GM21529 (cell line): ENCODE results near the gene PPA1.
"Not testable (repeated sequence)": the region's sequence is repeated elsewhere in the genome, so short reads cannot be mapped to it uniquely, and the experiment has no call there.

Source experiments
- ATAC-seq: cut with Tn5 transposase; IDR thresholded peaks from one replicate; pipeline ENCODE4 v1.9.1; 2021; ENCODE audit not compliant: unreplicated experiment

The PPA1 gene

DNA sequence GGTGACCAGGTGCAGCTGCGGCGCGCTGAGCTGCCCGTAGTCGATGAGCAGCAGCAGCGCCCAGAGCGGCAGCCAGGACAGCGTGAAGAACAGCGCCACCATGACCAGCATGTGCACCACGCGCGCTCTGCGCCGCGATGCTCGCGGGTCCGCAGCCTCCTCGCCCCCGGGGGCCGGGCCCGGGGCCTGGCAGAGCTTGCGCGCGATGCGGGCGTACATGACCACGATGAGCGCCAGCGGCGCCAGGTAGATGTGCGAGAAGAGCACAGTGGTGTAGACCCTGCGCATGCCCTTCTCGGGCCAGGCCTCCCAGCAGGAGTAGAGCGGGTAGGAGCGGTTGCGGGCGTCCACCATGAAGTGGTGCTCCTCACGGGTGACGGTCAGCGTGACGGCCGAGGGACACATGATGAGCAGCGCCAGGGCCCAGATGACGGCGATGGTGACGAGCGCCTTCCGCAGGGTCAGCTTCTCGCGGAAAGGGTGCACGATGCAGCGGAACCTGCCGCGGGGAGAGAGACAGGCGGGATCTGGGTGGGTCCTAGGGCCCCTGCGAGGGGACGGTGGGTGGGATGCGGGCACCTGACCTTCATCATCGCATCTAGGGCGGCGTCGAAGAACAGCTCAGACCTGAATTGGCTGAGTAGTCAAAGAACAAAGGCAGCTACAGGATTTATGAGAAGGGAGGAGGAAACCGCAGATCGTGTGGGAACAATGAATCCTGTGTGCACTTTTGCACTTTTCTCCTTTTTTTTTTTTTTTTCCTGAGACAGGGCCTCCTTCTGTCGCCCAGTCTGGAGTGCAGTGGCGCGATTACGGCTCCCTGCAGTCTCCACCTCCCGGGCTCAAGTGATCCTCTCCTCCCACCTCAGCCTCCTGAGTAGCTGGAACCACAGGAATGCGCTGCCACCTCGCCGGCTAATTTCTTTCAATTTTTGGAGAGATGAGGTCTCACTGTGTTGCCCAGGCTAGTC is 22.4 kb upstream of the PPA1 start:
- no peak for ATAC-seq

DNA sequence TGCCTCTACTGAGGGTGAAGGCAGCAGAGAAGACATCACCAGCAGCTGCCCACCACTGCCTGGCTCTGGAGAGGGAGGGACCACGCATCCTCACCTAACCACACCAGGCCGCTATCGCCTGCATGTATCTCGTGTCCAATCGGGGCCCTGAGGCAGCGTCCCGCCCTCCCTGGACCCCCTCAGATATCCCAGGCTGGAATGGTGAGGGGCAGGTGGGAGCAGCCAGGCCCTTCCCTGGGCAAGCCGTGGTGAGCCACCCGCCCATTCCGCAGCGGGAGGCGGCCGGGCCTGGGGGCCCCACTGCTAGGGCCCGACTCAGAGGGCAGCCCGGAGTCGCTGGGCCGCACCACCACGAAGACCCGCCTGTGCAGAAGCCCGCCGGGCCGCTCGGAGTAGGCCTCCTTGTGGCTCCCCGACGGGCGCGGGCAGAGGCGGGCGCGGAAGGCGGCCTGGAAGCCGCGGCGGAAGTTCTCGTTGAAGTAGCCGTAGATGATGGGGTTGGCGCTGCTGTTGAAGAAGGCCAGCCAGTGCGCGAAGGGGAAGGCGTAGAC is 21.6 kb upstream of the PPA1 start:
- no peak for ATAC-seq

DNA sequence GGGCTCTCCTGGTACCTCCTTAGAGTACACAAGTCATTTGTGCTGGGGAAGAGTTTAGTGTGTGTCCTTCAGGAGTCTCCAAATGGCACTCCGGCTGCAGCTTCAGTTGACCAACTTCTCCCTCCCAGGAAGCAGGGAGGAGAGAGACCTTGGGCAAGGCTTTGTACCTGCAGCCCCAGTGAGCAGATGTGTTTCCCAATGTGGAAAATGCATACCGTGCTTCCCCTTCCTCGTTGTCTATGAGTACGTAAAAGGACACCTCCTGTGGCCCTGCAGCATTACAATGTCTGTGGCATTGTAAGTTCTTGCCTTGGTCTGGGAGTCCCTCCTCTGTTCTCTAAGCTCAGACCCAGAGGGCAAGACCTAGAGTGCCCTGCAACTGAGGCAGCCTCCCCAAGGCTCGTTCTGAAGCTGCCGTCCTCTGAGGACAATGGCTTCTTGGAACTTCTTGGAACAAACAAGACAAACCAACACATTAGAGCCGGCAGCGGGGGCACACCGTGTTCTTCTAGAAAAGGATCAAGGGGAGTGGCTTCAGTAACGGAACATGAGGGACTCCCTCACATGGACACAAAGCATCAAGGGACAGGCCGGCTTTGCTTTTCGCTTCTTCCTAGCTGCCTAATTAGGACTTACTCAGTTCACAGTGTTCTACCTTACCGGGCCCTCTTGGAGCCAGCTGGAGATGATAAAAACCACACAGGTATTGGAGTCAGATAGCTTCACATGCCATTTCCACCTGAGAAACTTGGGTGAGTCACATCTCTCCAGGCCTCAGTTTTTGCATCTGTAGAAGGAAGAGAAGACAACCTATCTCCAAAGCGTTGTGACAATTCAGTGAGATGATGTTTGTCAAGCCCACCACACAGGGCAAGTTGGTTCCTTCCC is 20.9 kb upstream of the PPA1 start:
- ATAC-seq = no peak

DNA sequence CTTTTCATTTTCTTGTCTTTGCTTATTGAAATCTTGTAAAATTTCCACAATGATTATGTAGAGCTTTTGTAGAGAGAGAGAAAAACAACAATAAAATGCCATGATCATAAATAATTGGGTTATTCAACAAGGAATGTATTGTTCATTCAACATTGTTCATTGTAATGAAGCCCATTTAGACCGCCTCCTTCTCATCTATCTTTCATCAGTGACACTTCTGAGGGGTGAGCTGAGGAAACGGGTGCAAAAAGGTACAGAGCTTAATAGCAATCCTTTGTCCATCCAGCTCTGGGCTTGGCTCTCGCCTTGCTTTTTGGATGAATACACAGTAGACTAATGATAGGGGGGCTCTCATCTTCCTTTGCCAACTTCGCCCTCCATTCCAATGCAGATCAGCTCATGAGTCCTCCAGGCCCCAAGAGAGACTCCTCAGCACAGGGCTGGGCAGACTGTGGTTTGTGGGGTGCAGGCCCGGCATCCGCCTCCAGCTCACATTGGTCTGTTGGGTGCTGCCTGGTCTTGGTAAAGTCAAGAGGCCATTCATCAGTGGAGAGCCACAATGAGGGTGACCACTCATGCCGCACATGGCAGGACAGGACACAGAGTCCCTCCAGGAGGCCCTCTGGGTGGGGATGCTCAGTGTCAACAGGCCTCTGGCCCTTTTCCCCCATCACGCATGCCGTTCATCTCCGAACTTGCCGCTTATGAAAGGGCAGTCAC is 17.9 kb upstream of the PPA1 start:
- no peak for ATAC-seq

DNA sequence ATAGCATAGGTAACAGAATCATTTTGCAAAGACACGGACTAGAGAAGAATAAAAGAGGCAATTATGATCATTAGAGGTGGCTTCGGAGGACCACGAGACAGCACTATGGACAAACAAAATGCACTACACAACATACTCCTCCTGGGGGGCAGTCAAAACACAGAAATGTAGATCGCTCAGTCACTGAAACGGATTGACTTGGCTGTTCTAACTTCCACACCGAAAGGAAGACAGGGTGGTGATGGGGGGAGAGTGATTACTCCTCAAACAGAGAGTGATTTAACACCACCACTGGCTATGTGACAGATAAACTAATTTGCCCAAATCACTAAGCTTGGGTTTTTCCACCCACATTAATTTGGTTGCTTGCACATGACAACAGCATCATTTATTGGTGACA is 14.1 kb upstream of the PPA1 start:
- ATAC-seq = no peak

DNA sequence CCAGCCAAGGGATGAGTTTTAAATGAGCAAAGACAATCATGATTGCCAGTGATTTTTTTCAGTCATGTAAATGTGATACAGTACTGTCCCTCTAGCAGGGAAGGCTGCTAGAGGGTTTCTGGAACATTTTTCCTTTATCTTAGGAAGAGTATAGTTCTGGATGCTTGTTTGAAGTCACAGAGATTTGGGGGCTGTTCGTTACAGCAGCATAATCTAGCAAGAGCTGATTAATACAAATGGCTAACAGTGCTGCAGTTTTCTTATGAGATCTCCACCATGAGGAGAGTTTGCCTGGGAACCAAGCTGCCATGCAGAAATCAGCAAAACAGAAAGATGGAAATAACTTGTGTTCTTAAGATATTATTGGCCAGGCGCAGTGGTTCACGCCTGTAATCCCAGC is 7.9 kb upstream of the PPA1 start:
- ATAC-seq = no peak

DNA sequence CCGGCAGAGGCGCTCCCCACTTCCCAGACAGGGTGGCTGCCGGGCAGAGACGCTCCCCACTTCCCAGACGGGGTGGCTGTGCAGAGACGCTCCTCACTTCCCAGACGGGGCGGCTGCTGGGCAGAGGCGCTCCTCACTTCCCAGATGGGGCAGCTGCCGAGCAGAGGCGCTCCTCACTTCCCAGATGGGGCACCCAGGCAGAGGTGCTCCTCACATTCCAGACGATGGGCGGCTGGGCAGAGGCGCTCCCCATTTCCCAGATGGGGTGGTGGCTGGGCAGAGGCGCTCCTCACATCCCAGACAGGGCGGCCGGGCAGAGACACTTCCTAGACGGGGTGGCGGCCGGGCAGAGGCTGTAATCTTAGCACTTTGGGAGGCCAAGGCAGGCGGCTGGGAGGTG is 6.8 kb upstream of the PPA1 start:
- not testable (repeated sequence) for ATAC-seq

DNA sequence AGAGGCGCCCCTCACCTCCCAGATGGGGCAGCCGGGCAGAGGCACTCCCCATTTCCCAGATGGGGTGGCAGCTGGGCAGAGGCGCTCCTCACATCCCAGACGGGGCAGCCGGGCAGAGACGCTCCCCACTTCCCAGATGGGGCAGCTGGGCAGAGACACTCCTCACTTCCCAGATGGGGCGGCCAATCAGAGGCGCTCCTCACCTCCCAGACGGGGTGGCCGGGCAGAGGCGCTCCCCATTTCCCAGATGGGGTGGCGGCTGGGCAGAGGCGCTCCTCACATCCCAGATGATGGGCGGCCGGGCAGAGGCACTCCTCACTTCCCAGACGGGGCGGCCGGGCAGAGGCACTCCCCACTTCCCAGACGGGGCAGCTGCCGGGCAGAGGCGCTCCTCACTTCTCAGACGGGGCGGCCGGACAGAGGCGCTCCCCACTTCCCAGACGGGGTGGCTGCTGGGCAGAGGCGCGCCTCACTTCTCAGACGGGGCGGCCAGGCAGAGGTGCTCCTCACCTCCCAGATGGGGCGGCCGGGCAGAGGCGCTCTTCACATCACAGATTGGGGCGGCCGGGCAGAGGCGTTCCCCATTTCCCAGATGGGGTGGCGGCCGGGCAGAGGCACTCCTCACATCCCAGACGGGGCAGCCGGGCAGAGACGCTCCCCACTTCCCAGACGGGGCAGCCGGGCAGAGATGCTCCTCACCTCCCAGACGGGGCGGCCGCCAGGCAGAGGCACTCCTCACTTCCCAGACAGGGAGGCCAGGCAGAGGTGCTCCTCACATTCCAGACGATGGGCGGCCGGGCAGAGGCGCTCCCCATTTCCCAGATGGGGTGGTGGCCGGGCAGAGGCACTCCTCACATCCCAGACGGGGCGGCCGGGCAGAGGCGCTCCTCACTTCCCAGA is 6.1 kb upstream of the PPA1 start:
- not testable (repeated sequence) for ATAC-seq

DNA sequence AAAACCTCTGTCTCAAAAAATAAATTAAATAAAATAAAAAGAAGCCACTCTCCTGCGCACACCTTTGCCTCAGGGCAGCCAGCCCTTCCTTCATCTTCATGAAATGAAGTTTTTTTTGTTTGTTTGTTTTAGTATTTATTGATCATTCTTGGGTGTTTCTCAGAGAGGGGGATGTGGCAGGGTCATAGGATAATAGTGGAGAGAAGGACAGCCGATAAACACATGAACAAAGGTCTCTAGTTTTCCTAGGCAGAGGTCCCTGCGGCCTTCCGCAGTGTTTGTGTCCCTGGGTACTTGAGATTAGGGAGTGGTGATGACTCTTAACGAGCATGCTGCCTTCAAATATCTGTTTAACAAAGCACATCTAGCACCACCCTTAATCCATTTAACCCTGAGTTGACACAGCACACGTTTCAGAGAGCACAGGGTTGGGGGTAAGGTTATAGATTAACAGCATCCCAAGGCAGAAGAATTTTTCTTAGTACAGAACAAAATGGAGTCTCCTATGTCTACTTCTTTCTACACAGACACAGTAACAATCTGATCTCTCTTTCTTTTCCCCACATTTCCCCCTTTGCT is 4.8 kb upstream of the PPA1 start:
- not testable (repeated sequence) for ATAC-seq

DNA sequence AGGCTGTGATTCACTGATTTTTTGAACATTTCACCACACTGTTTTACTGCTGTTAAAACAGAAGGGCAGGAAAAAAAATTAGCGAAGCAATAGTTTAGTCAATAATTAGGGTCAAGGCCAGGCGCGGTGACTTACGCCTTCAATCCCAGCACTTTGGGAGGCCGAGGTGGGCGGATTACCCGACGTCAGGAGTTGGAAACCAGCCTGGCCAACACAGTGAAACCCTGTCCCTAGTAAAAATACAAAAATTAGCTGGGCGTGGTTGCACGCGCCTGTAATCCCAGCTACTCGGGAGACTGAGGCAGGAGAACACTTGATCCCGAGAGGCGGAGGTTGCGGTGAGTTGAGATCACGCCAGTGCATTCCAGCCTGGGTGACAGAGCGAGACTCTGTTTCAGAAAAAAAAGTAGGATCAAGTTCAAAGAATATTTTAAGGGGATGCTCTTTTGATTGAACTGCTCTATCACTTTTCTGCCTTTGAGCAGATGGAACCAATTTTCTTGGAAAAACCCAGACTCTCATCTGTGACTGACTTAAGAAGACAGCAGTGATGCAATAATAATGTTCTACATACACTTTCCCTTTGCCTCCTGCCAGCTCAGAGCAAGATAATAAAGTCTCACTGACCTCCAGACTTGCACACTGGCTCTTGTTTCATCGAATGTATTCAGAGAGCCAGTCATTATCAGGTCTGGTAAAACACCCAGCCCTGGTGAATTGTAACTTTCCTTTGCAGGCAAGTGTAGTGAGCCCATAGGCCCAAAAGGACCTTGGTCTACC is 1.6 kb upstream of the PPA1 start:
- no peak for ATAC-seq

DNA sequence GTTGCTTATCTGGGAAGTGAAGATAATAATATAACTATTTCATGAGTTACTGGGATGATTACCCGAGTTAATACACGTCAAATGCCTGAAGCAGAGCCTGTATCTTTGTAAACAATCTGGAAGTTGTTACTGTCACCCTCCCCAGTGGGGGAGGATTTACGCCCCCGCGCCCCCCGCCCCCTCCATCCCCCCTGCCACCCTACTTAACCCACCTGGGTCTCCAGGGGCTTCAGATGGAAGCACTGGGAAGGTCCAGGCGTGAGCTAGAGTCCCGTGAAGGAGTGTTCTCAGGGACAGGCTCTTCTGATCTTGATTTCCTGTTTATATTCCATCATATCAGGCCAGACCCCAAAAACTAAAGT is 691 bp upstream of the PPA1 start:
- no peak for ATAC-seq

DNA sequence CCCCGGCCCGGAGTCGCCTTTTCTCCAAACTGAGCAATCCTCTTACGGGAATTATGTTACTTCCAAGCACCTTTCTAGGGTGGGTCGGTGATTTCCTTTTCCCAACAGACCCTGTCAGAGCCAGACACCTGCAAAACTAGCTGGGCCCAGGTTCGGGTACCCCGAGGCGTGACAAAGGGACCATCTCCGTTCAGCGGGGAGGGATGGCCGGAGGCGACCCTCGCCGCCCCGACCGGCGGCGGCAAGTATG is 445 bp downstream of the PPA1 start:
- ATAC-seq = no peak

DNA sequence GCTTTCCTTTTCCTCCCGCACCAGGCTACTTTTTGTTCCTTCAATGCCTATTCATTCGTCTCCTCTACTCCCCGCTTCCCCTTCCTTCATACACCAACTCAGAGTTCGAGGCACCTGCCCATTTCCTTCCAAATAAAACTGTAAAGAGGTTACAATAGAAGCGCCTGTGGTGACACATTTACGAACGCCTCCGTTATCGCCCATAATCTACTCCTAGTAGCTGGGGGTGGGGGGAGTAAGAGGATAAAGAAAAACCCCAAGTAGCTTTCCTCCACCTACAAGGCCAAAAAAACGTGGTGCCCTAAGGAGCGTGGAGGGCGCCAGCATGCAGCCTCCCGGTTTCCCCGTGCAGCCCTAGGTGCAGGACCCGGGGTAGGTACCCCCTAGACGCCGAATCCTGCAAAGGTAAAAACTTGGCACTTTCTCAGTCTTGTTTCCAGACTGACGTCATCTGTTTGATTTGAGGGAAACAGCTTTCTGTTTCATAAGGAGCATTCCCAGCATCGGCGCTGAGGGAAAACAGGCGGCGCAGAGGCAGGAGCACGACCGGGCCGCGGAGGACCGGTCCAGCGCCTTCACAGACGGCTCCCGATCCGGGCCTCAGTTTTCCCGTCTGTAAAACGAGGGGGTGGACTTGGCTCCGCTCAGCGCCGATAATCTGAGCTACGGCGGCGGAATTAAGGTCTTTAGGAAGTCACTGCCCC is 922 bp downstream of the PPA1 start:
- ATAC-seq = no peak

DNA sequence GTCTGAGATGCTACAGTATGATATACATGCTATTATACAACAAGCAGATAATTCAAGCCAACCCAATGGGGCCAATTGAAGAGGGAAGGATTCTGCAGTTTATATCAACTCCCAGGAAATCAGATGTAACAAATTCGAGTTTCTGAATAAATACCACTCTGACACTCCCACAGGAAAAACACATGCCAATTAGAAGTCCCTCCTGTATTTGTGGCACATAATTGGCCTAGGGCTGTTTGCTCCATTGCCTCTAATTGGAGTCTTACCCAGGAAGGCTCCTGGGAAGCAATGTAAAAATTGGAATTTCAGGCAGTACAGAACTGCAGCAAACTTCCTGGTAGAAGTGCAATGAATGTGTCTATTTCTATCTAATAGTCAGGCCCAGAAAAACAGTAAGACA is 4.7 kb downstream of the PPA1 start:
- no peak for ATAC-seq

DNA sequence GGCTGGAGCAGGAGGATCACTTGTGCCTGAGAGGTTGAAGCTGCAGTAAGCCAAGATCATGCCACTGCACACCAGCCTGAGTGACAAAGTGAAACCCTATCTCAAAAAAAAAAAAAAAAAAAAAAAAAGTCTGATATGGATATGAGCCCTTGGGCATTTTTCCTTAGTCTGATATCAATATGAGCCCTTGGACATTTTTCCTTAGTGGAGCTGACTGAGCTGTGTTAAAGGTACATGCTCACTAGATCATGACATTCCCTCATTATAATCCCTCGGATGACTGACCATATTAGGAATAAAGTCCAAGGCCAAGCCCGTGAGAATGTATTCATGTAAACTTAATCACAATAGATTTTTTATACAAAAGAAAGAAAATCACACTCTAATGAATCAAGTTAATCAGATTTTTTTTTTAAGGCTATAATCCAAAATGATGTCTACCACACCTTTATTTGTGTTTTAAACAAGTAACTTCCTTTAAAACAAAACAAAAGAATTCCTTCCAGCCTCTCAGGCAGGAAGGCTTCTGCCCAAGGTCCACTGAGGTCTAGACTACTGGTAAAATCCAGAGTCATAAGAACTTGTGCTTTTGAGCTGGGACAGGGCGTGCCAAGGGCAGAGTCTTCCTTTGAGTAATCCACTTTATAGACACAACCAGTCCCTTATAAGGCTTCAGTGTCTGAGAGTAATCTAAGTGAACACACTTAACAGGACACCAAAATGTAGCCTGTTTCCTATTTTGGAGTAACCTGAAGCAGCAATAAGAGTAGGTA is 5.5 kb downstream of the PPA1 start:
- no peak for ATAC-seq

DNA sequence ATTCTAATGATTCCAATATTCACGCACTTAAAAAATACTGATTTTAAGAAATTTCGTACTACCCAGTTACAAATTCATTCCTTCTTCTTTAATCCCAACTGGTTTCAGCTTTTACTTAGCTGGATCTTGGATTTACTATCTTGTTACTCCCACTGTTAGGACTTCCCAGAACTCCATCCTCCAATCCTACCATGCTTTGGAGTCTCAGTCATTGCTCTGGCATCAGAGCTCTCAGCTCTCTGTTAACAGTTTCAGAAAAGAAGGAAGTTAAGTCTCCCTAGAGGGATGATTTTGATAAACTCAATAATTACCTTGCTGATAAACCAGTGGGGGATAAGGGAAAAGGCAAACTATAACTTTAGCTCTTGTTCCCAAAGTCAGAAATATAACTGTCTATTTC is 9.5 kb downstream of the PPA1 start:
- no peak for ATAC-seq

DNA sequence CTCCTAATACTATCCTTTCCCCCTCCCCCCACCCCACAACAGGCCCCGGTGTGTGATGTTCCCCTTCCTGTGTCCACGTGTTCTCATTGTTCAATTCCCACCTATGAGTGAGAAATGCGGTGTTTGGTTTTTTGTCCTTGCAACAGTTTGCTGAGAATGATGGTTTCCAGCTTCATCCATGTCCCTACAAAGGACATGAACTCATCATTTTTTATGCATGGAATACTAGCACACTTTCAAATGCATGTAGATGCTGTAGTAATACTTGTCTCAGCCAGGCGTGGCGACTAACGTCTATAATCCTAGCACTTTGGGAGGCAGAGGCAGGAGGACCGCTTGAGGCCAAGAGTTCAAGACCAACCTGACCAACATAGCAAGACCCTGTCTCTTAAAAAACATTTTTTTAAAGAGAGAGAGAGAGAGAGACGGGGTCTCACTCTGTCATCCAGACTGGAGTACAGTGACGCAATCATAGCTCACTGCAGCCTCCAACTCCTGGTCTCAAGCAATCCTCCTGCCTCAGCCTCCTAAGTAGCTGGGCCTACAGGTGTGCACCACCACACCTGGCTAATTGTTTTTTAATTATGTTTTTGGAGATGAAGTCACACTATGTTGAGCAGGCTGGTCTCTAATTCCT is 10.3 kb downstream of the PPA1 start:
- not testable (repeated sequence) for ATAC-seq
